HG03558 (cell line): ENCODE data around the gene UBE2C.

Experiments used
- ATAC-seq: cut with Tn5 transposase; IDR thresholded peaks from one replicate; pipeline ENCODE4 v1.9.1; 2021; ENCODE audit warnings: moderate number of reproducible peaks; ENCODE audit not compliant: unreplicated experiment; ENCODE audit errors: extremely low read depth

Gene UBE2C

DNA sequence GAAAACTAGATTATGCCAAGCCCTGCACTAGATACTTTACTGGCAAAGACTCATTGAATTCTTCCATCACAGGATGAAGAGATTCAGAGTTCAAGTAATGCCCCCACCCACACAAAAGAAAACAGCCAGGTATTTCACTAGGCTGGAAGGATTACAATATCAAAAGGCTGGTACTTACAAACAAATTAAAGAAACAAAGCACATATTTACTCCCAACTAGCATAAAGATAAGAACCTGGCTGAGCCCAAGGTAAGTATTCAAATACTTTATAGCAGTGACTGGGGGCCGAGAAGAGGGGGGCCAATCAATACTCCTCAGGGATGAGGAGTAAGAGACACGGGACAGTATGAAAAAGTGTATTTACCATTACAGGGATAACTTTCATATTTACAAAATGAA lies 41.0 kb downstream of the UBE2C start:
- ATAC-seq, result no peak

DNA sequence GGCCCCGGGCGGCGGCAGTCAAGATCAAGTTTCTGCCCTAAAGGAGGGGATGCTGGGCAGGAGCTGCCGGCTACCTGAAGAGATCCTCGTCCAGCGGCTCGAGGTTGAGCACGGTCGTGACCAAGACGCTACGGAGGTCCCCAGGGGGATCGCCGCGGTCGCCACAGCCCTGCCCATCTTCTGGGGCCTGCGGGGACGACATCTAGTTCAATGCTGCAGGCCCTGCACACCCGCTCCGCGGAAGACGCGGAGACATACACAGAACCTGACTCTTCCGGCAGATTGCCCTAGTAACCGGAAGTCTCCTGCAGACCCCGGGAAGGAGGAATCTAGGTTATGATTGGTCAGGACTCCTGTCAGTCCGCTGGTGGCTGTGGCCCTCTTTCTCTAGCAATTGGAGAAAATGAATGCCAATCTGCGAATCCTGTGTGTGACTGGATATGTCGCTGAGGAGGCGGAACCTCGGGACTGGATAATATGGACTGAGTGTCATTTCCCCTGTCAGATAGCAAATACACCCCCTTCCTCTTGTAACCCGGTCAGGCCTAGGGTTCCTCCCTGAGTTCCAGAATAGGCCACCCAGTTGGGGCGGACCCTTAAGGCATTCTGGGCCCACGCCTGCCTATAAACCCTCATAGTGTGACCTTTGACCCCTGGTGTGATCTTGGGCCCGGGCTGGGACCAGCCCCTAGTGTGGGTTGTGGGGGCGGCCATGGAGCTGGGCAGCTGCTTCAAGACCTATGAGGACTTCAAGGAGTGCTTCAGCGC lies 44.9 kb downstream of the UBE2C start, which contains the start of the genes ACOT8 and ZSWIM3:
ACOT8 (minus strand) TSS at position 279 of the 768 bp plus-strand sequence; CDS start at position 202, 77 bp downstream.
ZSWIM3 (plus strand) TSS at position 501 of the 768 bp plus-strand sequence; CDS start at position 713, 212 bp downstream.
- ATAC-seq, result peak; percentile 83

DNA sequence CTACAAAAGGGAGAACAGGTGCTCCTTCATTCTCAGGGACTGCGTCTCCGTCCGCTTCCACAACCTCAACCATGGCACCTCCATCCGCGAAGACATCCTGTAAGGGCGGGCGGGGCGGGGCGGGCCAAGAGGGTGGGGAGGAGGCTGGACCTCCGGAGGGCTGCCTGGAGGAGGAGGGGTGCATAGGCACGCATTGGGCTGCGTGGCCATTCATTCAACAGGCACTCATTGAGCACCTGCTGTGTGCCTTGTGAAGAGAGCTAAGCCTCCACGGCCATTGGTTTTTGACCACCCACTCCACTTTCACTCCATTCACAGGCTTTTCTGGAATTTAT lies 45.4 kb downstream of the UBE2C start:
- ATAC-seq, result peak; percentile 9

DNA sequence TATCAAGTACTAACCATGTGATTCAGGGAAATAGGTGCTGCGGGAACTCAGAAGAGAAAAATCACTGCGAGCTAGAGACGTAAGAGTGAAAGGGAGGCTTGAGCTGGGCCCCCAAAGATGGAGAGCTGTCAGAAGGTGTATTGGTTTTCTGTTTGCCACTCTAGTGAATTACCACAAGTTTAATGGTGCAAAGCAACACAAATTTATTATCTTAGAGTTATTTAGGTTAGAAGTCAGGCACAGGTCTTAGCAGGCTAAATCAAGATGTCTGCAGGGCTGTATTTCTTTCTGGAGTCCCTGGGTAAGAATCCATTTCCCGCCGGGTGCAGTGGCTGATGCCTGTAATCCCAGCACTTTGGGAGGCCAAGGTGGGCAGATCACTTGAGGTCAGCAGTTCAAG lies 47.5 kb downstream of the UBE2C start:
- no peak for ATAC-seq

DNA sequence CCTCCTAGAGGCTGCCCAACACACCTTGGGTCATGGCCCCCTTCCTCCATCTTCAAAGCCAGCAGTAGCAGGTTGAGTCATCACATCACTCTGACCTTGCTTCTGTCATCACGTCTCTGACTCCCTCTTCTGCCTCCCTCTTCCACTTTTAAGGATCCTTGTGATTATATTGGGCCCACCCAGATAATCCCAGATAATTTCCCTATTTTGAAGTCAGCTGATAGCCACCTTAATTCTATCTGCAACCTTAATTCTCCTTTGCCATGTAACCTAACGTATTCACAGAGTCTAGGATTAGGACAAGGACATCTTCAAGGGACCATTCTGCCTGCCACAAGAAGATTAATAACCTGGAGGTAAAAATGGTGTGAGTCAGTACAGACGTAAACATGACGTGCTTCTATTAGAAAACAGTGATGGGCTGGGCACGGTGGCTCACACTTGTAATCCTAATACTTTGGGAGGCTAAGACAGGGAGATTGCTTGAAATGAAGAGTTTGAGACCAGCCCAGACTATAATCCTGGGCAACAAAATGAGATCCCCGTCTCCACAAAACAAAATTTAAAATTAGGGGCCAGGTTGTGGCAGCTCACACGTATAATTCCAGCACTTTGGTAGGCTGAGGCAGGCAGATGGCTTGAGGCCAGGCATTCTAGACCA lies 48.2 kb downstream of the UBE2C start:
- no peak for ATAC-seq

DNA sequence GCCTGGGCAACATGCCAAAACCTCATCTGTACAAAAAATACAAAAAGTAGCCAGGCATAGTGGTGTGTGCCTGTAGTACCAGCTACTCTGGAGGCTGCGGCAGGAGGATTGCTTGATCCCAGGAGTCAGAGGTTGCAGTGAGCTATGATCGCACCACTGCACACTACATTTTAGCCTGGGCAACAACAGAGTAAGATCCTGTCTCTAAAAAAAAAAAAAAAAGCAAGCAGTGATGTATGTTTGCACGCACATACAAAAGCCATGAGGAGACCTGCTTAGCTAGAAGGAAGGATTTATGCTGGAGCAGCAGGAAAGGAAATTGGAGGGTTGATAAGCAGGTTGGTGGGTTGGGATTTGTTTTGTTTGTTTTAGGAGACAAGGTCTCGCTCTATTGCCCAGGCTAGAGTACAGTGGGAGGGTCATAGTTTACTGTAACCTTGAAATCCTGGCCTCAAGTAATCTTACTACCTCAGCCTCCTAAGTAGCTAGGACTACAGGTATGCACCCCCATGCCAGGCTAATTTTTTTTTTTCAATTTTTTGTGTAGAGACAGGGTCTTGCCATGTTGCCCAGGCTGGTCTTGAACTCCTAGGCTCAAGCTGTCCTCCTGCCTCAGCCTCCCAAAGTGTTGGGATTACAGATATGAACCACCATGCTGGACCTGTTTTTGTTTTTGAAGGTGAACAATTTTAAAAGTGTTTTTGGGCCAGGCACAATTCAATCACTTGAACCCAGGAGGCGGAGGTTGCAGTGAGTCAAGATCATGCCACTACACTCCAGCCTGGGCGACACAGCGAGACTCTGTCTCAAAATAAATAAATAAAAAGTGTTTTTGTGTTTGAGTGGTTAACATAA lies 49.0 kb downstream of the UBE2C start:
- no peak for ATAC-seq

DNA sequence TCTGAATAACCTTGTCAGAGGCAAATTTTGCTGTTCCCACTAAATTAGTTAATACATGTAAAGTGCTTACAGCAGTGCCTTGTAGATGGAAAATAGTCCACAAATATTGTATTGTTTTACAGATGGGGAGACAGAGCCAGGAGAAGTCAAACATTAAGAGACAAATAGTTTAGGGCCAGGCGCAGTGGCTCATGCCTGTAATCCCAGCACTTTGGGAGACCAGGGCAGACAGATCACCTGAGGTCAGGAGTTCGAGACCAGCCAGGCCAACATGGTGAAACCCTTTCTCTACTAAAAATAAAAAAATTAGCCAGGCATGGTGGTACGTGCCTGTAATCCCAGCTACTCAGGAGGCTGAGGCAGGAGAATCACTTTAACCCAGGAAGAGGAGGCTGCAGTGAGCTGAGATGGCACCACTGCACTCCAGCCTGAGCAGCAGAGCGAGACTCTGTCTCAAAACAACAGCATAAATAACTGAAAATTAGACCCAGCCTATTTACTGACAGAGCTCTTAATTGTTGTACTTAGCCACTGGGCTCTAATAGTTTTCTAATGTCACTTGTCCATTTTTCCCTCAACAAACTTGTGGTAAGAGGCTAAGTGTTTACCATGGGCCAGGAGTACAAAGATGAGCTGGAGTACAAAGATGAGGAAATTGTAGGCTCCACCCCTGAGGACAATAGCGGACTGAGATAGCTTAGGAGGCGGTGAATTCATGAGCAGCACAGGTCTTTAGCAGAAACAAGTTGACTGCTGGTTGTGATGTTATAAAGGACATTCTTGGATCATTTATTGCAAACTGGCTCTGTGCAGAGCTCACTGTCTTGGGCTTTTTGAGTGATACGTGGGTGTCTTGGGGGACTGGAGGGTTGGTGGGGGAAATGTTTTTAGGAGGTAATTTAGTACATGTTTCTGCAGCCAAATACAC lies 51.4 kb downstream of the UBE2C start:
- ATAC-seq, result no peak

DNA sequence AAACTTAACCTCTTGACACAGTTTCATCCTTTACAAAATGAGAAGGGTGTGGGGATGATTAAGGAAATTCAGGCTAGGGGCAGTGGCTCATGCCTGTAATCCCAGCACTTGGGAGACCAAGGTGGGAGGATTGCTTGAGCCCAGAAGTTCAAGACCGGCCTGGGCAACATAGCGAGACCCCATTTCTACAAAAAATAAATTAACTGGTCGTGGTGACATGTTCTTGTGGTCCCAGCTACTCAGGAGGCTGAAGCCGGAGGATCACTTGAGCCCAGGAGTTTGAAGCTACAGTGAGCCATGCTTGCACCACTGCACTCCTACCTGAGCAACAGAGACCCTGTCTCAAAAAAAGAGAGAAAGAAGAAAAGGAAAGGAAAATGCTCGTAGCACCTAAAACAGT lies 54.0 kb downstream of the UBE2C start:
- no peak for ATAC-seq
